Measurements from ENCODE around the gene FNTB.

Gene FNTB

GRCh38 chr14:65006261-65006721 lies 19.6 kb downstream of the FNTB start:
- no peaks in the 10 kb centered on the region for H3K27me3 ChIP-seq (ENCODE audit: control insufficient read depth, low read length)
- H3K36me3 ChIP-seq (ENCODE audit: control insufficient read depth, low read length): no peaks in the 10 kb centered on the region
- no peak overlapping the region for H3K27ac ChIP-seq (ENCODE audit: low read depth, low read length)
- H3K9me2 ChIP-seq (replicated peaks; ENCODE audit: control insufficient read depth, low read length): no peaks in the 10 kb centered on the region
- no peaks in the 10 kb centered on the region for H3K9me3 ChIP-seq (ENCODE audit: control insufficient read depth, insufficient read depth, low read length)
- no peaks in the 10 kb centered on the region for H3K4me1 ChIP-seq (ENCODE audit: control insufficient read depth, low read length)
- H3K79me2 ChIP-seq (ENCODE audit: control insufficient read depth, low read length): no peaks in the 10 kb centered on the region
- TF ChIP-seq, protein P1, sequence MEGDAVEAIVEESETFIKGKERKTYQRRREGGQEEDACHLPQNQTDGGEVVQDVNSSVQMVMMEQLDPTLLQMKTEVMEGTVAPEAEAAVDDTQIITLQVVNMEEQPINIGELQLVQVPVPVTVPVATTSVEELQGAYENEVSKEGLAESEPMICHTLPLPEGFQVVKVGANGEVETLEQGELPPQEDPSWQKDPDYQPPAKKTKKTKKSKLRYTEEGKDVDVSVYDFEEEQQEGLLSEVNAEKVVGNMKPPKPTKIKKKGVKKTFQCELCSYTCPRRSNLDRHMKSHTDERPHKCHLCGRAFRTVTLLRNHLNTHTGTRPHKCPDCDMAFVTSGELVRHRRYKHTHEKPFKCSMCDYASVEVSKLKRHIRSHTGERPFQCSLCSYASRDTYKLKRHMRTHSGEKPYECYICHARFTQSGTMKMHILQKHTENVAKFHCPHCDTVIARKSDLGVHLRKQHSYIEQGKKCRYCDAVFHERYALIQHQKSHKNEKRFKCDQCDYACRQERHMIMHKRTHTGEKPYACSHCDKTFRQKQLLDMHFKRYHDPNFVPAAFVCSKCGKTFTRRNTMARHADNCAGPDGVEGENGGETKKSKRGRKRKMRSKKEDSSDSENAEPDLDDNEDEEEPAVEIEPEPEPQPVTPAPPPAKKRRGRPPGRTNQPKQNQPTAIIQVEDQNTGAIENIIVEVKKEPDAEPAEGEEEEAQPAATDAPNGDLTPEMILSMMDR (IDR thresholded peaks at IDR 0.05; ENCODE audit: low read depth, low read length, poor library complexity, severe bottlenecking): no peak
- TF ChIP-seq EZH2phosphoT487 (IDR thresholded peaks at IDR 0.05; ENCODE audit: borderline replicate concordance, low read length): no peak
- no peak overlapping the region for H3K4me2 ChIP-seq (ENCODE audit: low read length)
- H3F3A ChIP-seq (ENCODE audit: control insufficient read depth, insufficient read depth): no peaks in the 10 kb centered on the region
- H4K20me1 ChIP-seq (ENCODE audit: control insufficient read depth, insufficient read depth, low read depth, low read length): no peaks in the 10 kb centered on the region
- H3K4me3 ChIP-seq (ENCODE audit: low read length): no peak overlapping the region

DNA sequence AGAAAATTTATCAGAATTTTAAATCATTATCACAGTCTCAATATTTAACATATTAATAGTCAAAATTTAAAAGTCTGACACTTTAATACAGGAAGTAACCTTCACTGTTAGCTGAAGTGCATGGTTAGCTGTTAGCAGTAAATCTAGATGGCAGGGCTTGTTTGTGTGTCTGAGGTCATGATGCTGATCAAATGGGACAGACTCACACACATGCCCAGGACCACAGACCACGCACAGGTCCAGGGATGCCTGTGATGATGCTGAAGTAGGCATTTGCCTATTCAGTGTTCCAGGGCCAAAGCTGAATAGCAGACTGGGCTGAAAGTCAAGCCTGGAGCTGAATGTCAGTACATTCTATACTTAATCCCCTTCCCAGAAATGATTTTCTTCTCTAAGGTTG lies 20.5 kb downstream of the FNTB start:
- Histone ChIP-seq H3K27me3 (ENCODE audit: control insufficient read depth, low read length) (no peaks in the 10 kb centered on the region), H3K4me1 (ENCODE audit: control insufficient read depth, low read length) (no peaks in the 10 kb centered on the region), H3K27ac (ENCODE audit: low read depth, low read length) (no peak overlapping the region), H3K4me3 (ENCODE audit: low read length) (no peak overlapping the region), H3K9me3 (ENCODE audit: control insufficient read depth, insufficient read depth, low read length) (no peaks in the 10 kb centered on the region), H3K9me2 (replicated peaks; ENCODE audit: control insufficient read depth, low read length) (no peaks in the 10 kb centered on the region), H4K20me1 (ENCODE audit: control insufficient read depth, insufficient read depth, low read depth, low read length) (no peaks in the 10 kb centered on the region), H3K79me2 (ENCODE audit: control insufficient read depth, low read length) (no peaks in the 10 kb centered on the region), H3F3A (ENCODE audit: control insufficient read depth, insufficient read depth) (no peaks in the 10 kb centered on the region), H3K4me2 (ENCODE audit: low read length) (no peak overlapping the region), H3K36me3 (ENCODE audit: control insufficient read depth, low read length) (no peaks in the 10 kb centered on the region)
- TF ChIP-seq, protein P1 (IDR thresholded peaks at IDR 0.05; ENCODE audit: low read depth, low read length, poor library complexity, severe bottlenecking): no peak
- no peak for TF ChIP-seq EZH2phosphoT487 (IDR thresholded peaks at IDR 0.05; ENCODE audit: borderline replicate concordance, low read length)

GRCh38 chr14:65010211-65010931 lies 23.7 kb downstream of the FNTB start:
- no peaks in the 10 kb centered on the region for H3F3A ChIP-seq (ENCODE audit: control insufficient read depth, insufficient read depth)
- no peaks in the 10 kb centered on the region for H3K9me2 ChIP-seq (replicated peaks; ENCODE audit: control insufficient read depth, low read length)
- no peak for TF ChIP-seq EZH2phosphoT487 (IDR thresholded peaks at IDR 0.05; ENCODE audit: borderline replicate concordance, low read length)
- TF ChIP-seq, protein P1 (IDR thresholded peaks at IDR 0.05; ENCODE audit: low read depth, low read length, poor library complexity, severe bottlenecking): no peak
- H3K79me2 ChIP-seq (ENCODE audit: control insufficient read depth, low read length): no peaks in the 10 kb centered on the region
- no peak overlapping the region for H3K4me2 ChIP-seq (ENCODE audit: low read length)
- H3K9me3 ChIP-seq (ENCODE audit: control insufficient read depth, insufficient read depth, low read length): no peaks in the 10 kb centered on the region
- no peaks in the 10 kb centered on the region for H3K36me3 ChIP-seq (ENCODE audit: control insufficient read depth, low read length)
- H3K4me1 ChIP-seq (ENCODE audit: control insufficient read depth, low read length): no peaks in the 10 kb centered on the region
- H3K27me3 ChIP-seq (ENCODE audit: control insufficient read depth, low read length): no peaks in the 10 kb centered on the region
- no peak overlapping the region for H3K4me3 ChIP-seq (ENCODE audit: low read length)
- H3K27ac ChIP-seq (ENCODE audit: low read depth, low read length): no peak overlapping the region
- no peaks in the 10 kb centered on the region for H4K20me1 ChIP-seq (ENCODE audit: control insufficient read depth, insufficient read depth, low read depth, low read length)
